GM18909 (cell line): ENCODE data around the gene XRCC4.

Source experiments
- ATAC-seq: cut with Tn5 transposase; IDR thresholded peaks from one replicate; pipeline ENCODE4 v1.9.1; 2021; ENCODE audit warnings: mild to moderate bottlenecking; ENCODE audit not compliant: unreplicated experiment, poor library complexity

XRCC4 gene

GRCh38 chr5:83069096-83069799 lies 8.1 kb upstream of the XRCC4 start:
- ATAC-seq: no peak

GRCh38 chr5:83071286-83072051 lies 5.9 kb upstream of the XRCC4 start:
- no peak for ATAC-seq

- ATAC-seq: no peak
Measured at GRCh38 chr5:83072966-83073365, 4.4 kb upstream of the XRCC4 start.

- peak; percentile 9 for ATAC-seq
Measured at GRCh38 chr5:83077662-83078261, 415 bp downstream of the XRCC4 start.

GRCh38 chr5:83082750-83083149 lies 5.4 kb downstream of the XRCC4 start:
- no peak for ATAC-seq

DNA sequence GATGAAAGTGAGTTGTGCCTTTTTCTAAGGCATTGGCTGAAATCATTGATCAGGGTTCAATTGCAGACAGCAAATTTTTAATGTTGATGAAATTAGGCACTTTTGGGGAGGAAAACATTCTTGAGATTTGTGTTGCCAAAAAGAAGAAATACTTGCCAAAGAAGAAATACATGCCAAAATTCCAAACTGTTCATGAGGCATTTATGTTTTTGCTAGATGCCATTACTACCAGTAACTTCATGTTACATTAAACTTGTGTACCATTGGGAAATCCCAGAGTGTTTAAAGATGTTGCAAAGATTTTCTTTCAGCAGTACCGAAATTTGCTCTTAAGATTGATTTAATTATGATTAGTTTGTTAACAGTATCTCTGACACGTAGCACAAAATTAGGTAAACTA lies 7.0 kb downstream of the XRCC4 start:
- ATAC-seq: no peak

- no peak for ATAC-seq
Measured at GRCh38 chr5:83085106-83085505, 7.8 kb downstream of the XRCC4 start.

DNA sequence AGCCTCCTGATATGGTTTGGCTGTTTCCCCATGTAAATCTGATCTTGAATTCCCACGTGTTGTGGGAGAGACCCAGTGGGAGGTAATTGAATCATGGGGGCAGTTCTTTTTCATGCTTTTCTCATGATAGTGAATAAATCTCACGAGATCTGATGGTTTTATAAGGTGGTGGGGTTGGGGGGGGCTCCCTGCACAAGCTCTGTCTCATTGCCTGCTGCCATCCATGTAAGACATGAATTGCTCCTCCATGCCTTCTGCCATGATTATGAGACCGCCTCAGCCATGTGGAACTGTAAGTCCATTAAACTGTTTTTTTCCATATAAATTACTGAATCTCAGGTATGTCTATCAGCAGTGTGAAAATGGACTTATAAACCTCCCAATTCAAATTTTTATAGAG lies 12.8 kb downstream of the XRCC4 start:
- no peak for ATAC-seq

GRCh38 chr5:83092619-83093018 lies 15.3 kb downstream of the XRCC4 start:
- no peak for ATAC-seq

DNA sequence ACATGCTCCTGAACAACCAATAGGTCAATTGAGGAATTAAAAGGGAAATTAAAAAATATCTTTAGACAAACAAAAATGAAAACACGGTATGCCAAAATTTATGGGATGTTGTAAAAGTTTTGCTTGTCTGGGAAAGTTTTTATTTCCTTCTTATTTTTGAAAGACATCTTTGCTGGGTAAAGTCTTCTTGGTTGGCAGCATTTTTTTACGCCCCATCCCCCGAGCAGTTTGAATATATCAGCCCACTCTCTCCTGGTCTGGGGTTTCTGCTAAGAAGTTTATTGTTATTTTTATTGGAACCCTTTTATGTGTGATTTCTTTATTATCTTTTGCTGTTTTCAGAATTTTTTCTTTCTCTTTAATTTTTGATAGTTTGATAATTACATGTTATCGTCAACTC lies 16.3 kb downstream of the XRCC4 start:
- no peak for ATAC-seq

DNA sequence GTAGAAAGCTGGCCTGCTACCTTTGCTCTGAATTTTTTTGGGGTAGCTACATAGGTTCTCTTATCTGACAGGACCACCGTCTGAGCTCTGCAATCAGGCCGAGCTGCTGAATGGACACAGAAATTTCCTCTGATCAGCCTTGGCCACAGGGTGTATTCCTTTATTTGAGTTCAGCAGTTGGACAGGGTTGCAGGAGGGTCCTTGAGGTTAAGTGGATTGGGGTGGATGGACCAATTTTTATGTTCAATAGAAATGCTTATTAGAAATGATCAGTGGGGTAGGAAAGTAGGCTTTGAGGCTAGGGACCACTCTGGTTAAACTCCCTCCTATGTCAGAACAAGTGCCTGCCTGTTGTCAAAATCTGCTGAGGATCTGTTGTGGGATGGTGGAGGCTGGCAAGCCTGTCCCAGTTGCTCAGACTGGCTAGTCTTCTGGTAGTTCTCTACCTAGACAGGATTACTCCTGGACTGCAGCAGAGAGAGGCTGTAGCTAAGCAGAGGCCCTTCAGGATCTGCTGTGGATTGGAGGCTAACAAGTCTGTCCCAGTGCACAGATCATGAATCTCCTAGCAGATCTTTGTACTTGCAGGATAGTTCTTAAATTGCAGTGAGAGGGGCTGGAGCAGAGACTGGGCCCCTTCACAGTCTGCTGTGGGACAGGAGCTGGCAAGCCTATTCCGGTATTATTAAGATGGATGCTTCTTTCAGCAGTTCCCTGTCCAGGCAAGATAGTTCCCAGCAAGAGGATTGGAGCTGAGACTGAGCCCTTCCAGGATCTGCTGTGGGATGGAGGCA lies 18.0 kb downstream of the XRCC4 start:
- no peak for ATAC-seq

GRCh38 chr5:83095957-83096539 lies 18.7 kb downstream of the XRCC4 start:
- ATAC-seq: no peak

GRCh38 chr5:83096660-83097339 lies 19.5 kb downstream of the XRCC4 start:
- no peak for ATAC-seq

- peak; percentile 53 for ATAC-seq
Measured at GRCh38 chr5:83097689-83098231, 20.4 kb downstream of the XRCC4 start.

DNA sequence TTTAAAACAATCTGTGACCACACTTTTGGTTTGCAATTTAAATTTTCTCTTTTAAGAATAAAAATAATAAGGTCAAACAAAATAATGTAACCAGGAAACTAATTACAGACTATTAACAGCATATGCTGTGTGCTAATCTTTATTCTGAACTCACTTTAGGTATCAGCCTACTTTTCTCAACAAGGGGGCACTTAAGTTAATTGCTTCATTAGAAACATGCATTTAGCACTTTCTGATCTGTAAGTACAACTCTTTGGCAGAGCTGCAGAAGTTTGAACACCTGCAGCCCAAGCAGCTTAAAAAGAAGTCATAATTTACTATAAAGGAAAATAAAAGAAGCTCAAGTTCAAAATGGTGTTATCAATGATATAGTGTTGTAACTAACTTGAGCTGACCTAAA lies 21.7 kb downstream of the XRCC4 start:
- no peak for ATAC-seq

DNA sequence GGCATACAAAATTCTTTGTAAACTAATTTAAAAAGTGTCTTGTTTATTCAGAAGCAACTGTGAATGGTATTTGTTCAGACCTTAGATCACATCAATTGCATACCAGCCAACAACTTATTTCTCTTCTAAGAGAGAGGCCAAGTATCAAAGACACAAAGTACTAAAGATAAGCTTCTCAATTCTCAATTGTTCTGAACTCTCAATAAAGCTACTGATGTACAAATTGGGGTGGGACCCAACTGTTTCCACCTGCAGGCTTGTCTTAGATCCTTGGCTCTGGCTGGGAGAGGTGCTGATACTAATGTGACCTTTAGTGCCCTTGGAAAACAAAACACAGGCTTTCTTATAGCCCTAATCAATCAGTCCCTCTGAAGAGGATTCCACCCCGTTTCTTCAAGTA lies 22.1 kb downstream of the XRCC4 start:
- no peak for ATAC-seq

- ATAC-seq: no peak
Measured at GRCh38 chr5:83101514-83101913, 24.2 kb downstream of the XRCC4 start.

GRCh38 chr5:83102364-83102980 lies 25.1 kb downstream of the XRCC4 start:
- no peak for ATAC-seq

- ATAC-seq: no peak
Measured at GRCh38 chr5:83104021-83104420, 26.7 kb downstream of the XRCC4 start.
